ENCODE data around the gene GRHPR.

Gene GRHPR

DNA sequence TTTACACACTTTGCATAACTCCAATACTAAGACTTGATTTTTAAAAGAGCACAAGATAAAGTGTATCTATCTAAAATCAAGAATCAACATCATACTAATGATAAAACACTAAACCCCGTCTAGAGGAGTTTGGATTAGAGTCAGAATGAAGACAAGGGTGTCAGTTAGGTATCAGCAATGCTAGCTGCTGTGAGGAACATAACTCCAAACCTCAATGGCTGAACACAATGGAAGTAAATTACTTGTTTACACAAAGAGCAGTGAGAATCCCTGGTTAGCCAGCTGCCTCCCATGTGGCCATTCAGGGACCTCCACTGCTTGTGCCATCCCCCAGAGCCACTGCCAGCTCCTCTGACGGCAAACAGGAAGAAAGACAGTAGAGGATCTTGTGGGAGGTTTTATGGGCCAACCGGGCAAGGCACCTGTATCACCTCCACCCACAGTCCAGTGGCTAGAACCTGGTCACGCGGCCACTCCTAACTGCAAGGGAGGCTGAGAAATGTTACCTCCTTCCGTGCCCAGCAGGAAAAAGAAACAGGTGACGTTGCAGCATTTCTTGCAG, 24.0 kb upstream of the GRHPR start:
- TF ChIP-seq, protein P1, sequence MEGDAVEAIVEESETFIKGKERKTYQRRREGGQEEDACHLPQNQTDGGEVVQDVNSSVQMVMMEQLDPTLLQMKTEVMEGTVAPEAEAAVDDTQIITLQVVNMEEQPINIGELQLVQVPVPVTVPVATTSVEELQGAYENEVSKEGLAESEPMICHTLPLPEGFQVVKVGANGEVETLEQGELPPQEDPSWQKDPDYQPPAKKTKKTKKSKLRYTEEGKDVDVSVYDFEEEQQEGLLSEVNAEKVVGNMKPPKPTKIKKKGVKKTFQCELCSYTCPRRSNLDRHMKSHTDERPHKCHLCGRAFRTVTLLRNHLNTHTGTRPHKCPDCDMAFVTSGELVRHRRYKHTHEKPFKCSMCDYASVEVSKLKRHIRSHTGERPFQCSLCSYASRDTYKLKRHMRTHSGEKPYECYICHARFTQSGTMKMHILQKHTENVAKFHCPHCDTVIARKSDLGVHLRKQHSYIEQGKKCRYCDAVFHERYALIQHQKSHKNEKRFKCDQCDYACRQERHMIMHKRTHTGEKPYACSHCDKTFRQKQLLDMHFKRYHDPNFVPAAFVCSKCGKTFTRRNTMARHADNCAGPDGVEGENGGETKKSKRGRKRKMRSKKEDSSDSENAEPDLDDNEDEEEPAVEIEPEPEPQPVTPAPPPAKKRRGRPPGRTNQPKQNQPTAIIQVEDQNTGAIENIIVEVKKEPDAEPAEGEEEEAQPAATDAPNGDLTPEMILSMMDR (conservative IDR thresholded peaks at IDR 0.05; ENCODE audit: low read depth, low read length) = no peak
- no peak overlapping the region for H3K4me3 ChIP-seq (ENCODE audit: low read length)

DNA sequence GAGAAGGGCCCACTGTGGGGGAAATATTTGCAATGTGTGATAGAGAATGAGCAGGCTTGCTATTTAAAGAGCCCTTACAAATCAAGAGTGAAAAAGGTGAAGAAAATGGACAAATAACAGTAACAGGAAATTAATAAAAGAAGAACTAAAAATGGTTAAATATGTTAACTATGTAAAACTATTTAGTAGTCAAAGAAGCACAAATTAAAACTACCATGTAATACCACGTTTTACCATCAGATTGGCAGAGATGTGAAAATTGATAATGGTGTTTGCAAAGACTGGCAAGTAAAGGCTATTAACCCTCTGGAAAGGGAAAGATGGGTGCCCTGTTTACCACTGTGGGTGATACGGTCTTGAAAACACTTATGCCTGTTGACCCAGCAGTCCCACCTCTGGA, 23.2 kb upstream of the GRHPR start:
- H3K4me3 ChIP-seq (ENCODE audit: low read length) = no peak overlapping the region
- DNase-seq (ENCODE audit: low read depth) = no peak
- TF ChIP-seq, protein P1 (conservative IDR thresholded peaks at IDR 0.05; ENCODE audit: low read depth, low read length) = no peak

More for the DNA sequence above, 24.0 kb upstream of the GRHPR start:
- no peak for DNase-seq (ENCODE audit: low read depth)

DNA sequence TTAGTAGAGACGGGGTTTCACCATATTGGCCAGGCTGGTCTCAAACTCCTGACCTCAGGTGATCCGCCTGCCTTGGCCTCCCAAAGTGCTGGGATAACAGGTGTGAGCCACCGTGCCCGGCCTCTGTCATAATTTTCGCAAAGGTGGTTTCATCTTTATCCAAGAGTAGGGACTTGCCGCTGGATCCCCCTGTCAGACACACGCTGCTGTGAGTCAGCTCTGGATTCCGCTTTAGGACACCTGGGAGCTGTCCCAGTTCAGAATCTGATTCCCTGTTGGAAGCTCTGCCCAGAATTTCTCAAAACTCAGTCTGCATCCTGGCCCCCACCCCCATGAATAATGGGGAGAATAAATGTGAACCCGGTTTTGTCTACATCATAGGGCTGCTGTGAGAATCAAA, 17.9 kb upstream of the GRHPR start:
- TF ChIP-seq, protein P1 (conservative IDR thresholded peaks at IDR 0.05; ENCODE audit: low read depth, low read length) = no peak
- no peak overlapping the region for H3K4me3 ChIP-seq (ENCODE audit: low read length)
- no peak for DNase-seq (ENCODE audit: low read depth)

DNA sequence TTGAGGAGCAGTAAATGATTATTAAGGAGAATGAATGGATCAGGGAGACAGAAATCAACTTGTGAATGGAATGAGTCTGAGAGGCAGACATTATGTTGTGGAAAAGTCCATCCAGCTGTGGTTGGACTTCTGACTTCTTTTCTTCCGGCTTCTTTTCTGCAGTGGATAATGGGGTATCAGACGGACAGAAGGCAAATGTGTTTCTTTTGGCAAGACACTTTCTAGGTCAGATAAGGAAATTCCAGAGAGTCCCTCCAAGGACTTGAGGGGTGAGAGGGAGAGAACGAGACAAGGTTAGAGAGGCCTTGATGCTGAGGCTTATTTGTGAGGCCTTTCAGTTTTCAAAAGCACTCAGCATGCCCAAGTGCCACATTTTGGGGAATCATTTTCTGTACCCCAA, 17.1 kb upstream of the GRHPR start:
- H3K4me3 ChIP-seq (ENCODE audit: low read length) = no peak overlapping the region
- TF ChIP-seq, protein P1 (conservative IDR thresholded peaks at IDR 0.05; ENCODE audit: low read depth, low read length) = no peak
- DNase-seq (ENCODE audit: low read depth) = no peak

DNA sequence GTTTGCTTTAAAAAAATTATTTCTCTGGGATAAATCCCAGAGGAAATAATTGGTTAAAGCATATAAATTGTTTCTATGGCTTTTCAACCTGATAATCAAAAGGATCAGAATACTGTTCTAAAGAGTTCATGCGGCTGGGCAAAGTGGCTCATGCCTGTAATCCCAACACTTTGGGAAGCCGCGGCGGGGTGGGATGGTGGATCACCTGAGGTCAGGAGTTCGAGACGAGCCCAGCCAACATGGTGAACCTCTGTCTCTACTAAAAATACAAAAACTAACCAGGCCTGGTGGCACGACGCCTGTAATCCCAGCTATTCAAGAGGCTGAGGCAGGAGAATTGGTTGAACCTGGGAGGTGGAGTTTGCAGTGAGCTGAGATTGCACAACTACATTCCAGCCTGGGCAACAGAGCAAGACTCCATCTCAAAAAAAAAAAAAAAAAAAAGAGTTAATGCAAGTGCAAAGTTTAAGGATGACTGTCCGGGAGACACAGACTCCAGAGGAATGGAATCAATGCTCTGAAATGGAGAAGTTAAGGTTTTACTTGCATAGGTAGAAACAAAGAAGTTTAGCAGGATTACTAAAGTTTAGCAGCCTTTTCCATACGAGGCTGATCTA, 16.6 kb upstream of the GRHPR start:
- no peak for DNase-seq (ENCODE audit: low read depth)
- TF ChIP-seq, protein P1 (conservative IDR thresholded peaks at IDR 0.05; ENCODE audit: low read depth, low read length) = no peak

DNA sequence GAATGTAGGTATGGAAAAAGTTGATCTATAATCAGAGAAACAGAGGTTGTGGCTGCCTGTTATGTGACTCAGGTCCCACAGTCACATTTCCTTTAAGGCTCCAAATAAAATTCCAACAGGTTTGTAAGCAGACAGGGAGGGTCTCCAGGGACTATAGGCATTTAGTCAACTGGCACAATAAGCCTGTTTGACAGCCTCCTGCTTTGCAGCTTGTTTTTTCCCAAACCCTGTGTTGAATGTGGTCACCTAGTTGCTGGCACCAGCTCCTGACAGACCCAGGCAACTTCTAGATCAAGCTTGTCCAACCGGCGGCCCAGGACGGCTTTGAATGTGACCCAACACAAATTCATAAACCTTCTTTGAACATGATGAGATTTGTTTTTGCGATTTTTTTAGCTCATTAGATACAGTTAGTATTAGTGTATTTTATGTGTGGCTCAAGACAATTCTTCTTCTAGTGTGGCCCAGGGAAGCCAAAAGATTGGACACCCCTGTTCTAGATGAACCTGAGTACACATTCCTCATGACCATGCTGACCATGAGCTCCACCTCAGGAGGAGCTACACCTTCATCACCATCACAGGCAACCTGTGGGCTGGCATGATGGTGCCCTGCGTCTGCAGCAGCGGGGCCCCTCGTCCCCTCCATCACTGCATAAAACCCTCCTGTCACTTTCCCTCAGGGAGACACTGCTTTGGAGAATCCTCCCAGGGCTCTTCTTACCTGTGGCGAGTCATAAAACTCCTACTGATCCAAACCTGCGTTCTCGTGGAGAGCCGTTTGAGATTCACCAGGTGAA, 15.7 kb upstream of the GRHPR start:
- no peak for DNase-seq (ENCODE audit: low read depth)
- TF ChIP-seq, protein P1 (conservative IDR thresholded peaks at IDR 0.05; ENCODE audit: low read depth, low read length) = no peak
- H3K4me3 ChIP-seq (ENCODE audit: low read length) = no peak overlapping the region

More for the DNA sequence above, 16.6 kb upstream of the GRHPR start:
- no peak overlapping the region for H3K4me3 ChIP-seq (ENCODE audit: low read length)

Measured in retinal pigment epithelial cell (primary cell).